ENCODE measurements around the gene TOR1A. TPM values are rescaled to one million over a fixed set of nuclear protein-coding genes. Genes with fewer than 3 reads are reported as not detected.
"Not testable (repeated sequence)": the region's sequence is repeated elsewhere in the genome, so short reads cannot be mapped to it uniquely, and the experiment has no call there.

Gene TOR1A
- total RNA-seq, 1 donor from 2014 or later: 55.1 TPM

DNA sequence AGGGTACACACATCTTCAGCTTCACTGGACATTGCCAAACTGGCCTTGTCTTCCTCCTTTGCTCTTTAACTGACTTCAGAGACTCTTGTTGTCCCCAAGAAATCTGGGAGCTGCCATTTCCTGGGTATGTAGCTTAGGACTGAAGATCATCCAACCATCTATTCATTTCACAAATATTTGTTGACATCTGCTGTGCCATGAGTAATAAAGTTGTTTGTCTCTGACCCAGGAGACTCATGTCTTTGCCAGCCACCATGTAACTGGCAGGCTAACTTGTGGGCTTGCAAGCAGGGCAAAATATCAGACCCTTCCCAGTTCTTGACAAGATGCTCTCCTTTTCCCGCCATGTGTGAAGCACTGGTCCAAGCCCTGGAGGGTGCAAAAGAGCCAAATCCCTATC is 38.1 kb downstream of the TOR1A start:
- intact Hi-C loops (cut with micrococcal nuclease): loop anchor here (2.0 kb wide), 1 partner anchor 655 kb away; no protein-coding TSS in a partner anchor

DNA sequence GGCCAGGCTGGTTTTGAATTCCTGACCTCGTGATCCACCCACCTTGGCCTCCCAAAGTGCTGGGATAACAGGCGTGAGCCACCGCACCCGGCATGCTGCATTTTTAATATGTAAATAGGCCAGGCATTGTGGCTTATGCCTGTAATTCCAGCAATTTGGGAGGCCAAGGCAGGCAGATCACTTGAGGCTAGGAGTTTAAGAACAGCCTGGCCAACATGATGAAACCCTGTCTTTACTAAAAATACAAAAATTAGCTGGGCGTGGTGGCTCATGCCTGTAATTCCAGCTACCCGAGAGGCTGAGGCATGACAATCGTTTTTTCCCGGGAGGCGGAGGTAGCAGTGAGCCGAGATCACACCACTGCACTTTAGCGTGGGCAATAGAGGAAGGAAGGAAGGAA is 39.0 kb downstream of the TOR1A start:
- intact Hi-C loops (cut with micrococcal nuclease): loop anchor here (2.0 kb wide), 1 partner anchor 654 kb away; no protein-coding TSS in a partner anchor

DNA sequence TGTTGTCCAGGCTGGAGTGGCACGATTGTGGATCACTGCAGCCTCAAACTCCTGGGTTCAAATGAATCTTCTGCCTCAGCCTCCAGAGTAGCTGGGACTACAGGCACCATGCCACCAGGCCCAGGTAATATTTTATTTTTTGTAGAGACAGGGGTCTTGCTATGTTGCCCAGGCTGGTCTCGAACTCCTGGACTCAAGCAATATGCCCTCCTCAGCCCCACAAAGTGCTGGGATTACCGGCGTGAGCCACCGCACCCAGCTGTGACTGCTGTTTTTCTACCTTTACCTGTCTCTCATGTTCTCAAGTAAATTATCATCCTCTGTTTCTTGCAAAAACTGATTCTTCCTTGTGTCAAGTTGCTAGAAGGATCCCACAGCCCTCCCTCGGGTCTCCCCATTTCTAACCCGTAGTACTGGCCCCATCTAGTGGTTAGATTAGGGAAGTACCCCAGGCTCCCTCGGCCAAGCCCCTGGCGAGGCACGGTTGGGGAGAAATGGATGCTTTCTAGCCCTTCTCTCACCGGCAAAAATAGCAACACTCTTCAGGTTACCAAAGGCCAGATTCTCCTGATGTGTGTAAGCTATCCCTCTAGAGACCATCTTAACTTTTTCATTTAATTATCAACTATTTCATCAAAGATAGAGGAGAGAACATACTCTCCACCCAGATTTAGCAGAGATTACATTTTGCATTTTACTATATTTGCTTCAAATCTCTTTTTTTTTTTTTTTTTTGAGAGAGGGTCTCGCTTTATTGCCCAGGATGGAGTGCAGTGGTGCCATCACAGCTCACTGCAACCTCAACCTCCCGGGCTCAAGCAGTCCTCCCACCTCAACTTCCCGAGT is 40.2 kb downstream of the TOR1A start:
- intact Hi-C loops (cut with micrococcal nuclease): loop anchor here (1.0 to 2.0 kb wide), 4 partner anchors 46 to 653 kb away; partner anchors contain the start of gene ASB6

DNA sequence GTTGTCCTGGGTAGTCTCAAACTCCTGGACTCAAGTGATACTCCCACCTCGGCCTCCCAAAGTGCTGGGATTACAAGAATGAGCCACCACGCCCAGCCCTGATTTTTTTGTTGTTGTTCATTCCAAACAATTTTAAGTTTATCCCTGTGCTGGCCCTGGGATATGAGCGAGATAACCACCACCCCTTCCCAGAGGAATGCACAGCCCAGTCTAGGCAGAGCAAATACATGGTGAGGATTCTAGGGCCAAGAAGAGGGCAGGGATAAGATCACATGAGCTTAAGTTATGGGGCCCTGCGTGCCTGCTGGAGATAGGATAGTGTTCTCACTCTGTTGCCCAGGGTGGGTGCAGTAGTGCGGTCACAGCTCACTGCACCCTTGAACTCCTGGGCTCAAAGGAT is 42.0 kb downstream of the TOR1A start:
- intact Hi-C loops (cut with micrococcal nuclease): no loop called here

DNA sequence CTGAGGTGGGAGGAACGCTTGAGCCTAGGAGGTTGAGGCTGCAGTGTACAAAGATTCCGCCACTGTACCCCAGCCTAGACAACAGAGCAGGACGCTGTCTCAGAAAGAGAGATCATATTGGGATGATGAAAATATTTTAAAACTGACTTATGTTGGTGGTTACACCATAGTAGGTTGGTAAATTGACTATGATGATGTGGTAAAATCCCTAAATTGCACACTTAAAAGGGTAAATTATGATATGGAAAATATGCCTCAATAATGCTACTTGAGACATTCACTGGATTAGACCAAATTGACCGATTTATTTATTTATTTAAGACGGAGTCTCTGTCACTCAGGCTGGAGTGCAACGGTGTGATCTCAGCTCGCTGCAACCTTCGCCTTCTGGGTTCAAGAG is 42.8 kb downstream of the TOR1A start:
- intact Hi-C loops (cut with micrococcal nuclease): no loop called here

DNA sequence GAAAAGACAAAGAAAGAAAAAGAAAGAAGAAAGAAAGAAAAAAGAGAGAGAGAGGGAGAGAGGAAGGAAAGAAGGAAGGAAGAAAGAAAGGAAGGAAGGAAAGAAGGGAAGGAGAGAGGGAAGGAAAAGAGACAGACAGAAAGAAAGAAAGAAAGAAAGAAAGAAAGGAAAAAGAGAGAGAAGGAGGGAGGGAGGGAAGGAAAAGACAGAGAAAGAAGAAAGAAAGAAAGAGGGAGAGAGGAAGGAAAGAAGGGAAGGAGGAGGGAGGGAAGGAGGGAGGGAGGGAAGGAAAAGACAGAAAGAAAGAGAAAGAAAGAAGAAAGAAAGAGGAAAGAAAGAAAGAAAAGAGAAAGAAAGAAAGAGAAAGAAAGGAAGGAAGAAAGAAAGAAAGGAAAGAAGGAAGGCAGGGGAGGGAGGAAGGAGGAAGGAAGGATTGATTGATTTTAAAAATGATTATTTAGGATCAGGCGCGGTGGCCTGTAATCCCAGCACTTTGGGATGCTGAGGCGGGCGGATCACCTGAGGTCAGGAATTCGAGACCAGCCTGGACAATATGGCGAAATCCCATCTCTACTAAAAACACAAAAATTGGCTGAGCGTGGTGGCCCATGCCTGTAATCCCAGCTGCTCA is 44.3 kb downstream of the TOR1A start:
- intact Hi-C loops (cut with micrococcal nuclease): no loop called here

DNA sequence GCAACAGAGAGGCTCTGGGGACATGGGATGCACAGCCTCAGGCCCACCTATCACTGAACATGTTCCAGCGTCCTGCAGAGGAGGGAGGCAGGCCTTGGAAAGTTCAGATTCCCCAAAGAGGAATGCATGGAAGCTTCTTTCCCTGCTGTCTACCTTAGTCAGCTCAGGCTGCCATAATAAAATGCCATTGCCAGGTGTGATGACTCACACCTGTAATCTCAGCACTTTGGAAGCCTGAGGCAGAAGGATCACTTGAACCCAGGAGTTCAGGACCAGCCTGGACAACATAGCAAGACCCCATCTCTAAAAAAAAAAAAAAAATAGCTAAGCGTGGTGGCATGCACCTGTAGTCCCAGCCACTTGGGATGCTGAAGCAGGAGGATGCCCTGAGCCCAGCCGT is 45.5 kb downstream of the TOR1A start:
- intact Hi-C loops (cut with micrococcal nuclease): no loop called here

DNA sequence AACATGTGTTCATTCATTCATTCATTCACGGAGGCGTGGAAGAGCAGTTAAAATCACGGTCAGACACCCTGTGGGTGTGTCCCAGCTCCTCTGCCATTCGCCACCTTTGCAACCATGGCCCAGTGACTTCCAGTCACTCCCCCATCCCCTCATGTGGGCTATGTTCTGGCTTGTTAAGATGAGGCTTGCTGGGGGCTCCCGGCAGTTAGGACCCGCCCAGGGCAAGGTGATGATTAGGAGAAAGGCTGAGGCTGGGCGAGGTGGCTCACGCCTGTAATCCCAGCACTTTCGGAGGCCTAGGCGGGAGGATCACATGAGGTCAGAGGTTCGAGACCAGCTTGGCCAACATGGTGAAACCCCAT is 46.2 kb downstream of the TOR1A start:
- intact Hi-C loops (cut with micrococcal nuclease): no loop called here

DNA sequence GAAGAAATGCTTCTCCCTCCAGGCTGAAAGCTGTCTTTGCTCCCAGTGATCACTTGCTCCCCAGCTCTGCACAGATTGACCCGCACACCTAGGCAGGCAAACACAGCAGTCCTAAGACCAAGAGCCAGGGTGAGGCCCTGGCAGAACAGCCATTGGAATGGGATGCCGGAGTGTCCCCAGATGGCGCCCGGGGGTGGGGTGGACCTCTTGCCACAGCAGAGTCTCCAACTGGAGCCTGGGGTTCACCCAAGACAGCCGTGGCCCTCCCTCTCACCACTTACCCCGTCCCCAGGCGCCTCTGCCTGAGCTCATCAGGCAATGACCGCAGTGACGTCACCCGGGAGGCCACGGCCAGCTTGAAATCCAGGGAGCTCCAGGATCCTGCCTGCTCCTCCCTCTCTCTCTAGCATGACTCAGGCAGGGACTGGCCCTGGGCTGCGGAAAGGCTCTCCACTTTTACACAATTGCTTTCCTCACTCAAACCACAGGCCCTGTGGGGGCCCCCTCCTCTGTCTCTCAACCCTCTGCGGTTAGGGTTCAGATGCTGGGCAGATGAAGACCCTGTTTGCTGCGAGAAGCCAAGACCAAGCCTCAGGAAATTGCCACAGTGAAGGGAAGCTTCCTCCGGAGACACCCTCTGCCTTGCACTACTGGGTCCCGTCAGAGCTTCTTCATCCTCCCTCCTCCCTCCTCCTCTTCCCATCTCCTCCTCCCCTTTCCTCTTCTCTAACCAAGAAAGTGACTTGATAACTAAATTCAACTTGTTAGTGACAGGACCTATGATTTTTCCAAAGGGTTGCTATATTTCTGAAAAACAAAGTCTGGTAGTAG is 46.8 kb downstream of the TOR1A start:
- intact Hi-C loops (cut with micrococcal nuclease): no loop called here

DNA sequence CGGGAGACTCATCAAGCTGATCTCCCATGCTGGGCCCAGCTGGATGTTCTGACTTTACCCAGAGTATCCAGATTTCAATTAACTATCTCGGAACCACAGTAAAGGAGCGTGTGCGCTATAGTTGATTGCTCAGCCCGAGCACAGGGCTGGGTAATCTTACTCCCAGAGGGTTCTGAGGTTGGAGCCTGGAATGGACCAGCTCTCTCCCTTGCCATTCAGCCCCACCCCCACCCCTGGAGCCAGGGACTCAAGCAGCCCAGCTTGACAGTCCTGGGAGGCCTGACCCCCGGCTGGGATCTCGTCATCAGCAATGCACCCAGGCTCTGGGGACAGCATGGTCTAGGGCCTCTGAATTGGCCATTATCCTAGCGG is 47.4 kb downstream of the TOR1A start:
- intact Hi-C loops (cut with micrococcal nuclease): no loop called here

DNA sequence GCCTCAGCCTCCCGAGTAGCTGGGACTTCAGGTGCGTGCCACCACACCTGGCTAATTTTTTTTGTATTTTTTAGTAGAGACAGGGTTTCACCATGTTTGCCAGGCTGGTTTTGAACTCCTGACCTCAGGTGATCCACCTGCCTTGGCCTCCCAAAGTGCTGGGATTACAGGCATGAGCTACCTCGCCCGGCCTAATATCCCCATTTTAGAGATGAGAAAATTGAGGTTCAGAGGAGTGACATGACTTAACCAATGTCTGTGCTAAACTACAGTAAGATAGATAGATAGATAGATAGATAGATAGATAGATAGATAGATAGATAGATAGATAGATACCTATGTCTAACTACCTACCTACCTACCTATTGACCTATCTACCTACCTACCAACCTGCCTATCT is 47.8 kb downstream of the TOR1A start:
- intact Hi-C loops (cut with micrococcal nuclease): not testable (repeated sequence)

DNA sequence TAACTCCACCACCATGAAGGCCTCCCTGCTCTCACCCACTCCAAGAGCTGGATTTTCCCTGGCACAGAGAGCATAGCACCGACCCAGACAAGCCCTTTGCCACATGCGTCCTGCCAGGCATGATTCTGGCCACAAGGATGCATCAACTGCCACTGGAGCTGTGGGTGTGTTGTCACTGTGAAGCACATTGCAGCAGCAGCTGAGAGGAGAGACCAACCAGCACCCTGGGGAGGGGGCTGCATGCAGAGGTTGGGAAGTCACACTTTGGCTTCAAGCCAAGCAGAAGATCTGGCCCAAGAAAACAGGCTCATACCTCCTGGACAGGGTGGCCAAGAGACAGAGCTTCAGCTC is 48.5 kb downstream of the TOR1A start:
- intact Hi-C loops (cut with micrococcal nuclease): no loop called here

DNA sequence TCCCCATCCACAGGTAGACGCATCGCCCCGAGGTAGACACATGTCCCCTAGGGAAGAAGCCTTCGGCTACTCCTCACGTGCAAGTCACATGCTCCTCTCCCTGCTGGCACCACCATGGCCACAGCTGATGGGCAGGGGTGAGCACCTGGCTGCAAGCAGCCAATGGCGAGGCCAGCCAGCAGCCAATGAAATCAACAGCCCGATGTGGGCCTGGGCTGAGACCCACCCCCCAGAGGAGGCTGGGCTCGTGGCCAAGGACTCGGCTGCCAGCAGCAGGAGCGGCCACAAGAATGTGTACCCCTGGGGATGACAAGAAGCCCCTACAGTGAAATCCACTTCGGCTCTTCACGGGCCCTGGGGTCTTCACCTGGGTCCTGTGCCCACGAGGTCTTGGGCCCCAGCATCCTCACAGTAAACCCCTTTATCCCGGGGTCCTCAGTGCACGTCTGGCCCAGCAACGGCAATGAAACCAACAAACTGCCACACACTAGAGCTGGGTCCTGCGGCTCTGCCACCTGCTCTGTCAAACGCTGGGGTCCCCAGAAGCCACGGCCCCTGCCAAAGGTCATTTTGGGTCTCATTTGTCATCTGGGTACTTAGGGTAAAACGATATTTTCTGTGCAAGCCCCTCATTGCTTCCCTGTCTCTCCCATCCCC is 49.0 kb downstream of the TOR1A start:
- intact Hi-C loops (cut with micrococcal nuclease): no loop called here

DNA sequence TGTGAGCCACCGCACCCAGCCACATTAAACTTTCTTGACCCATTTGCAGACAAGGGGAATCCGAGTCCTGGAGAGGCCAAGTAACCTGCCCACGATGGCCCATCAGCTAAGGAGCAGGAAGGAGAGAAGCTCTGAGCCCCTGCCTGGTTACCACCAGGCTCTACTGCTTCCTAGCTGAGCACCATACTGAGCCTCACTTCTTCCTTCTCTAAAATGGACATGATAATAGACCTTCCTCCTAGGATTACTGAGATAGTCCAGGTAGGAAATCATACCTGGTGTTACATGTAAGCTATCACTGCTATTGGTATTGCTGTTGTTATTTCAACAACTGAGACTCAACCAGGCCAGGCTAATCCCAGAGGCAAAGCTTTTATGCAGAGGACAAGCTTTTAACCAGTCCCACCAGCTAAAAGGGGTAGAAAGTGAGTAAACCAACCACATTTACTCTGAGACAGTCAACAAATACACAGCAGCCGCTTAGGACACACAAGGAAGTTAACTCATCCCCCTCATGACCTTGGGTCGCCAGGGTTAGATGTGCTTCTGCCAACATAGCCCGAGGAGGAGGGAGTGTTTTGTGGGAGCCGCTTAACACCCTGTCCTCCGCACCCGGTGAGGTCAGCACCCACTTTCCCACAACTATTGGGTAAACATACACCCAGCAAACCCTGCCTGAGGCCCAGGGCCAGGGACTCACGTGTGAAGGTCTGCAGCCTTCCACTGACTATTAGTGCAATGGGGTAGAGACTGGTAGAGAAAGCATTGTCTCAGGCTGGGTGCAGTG is 50.5 kb downstream of the TOR1A start:
- intact Hi-C loops (cut with micrococcal nuclease): no loop called here

DNA sequence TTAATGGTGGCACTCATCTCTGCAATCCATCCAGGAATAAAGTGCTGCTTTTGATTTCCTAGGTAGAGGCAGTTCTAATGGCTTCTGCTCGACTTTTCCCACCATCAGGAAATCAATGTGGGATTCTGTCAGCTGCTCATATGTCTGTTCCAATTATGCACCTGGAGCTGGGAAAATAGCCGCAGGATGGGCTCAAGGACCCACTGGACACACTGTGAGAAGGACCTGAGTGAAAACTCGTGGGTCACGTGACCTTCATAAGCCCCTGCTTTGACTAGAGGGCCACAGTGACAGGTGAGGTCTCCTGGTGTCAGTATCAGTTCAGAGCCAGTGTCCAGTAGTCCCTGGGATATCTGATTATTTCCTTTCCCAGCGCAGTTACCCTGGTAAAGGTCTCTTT is 53.2 kb downstream of the TOR1A start:
- intact Hi-C loops (cut with micrococcal nuclease): no loop called here

DNA sequence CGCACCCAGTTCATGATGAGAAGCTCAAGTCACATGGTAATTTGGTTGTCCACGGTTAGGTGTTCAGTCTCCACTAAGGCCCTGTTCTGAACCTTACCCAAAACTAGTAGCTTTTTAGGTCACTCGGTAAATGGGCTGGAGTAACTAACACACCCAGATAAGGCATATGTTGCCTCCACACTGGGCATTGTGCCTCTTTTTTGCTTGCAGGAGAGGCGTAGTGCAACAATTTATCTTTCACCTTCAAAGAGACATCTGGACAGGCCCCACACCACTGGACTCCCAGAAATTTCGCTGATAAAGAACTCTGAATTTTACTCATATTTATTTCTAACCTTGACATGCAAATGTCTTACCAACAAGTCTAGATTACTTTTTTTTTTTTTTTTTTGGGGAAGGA is 54.3 kb downstream of the TOR1A start:
- intact Hi-C loops (cut with micrococcal nuclease): no loop called here

DNA sequence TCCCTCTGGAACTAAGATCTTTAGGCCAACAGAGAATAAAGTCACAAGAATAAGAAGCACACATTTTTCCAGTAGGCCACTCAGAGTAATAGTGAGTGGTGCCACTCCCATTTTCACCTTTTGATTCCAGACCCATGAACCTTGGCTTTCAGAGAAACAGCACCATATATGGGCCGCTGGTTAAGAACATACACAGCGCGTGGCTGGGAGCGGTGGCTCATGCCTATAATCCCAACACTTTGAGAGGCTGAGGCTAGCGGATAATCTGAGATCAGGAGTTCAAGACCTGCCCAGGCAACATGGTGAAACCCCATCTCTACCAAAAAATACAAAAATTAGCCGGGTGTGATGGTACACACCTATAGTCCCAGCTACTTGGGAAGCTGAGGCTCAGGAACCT is 55.5 kb downstream of the TOR1A start:
- intact Hi-C loops (cut with micrococcal nuclease): no loop called here

DNA sequence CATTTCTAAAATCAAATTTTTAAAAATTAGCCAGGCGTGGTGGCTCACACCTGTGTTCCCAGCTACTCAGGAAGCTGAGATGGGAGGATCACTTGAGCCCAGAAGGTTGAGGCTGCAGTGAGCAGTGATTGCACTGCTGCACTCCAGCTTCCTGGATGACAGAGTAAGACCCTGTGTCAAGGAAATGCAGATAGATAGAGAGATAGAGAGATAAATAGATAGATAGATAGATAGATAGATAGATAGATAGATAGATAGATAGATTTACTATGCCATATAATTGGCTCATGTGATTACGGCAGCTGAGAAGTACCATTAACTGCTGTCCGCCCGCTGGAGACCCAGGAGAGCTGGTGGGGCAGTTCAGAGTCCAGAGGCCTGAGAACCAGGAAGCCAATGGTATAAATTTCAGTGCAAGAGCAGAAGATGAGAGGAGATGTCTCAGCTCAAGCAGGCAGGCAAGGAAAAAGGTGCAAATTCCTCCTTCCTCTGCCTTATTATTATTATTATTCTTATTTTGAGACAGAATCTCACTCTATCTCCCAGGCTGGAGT is 58.1 kb downstream of the TOR1A start:
- intact Hi-C loops (cut with micrococcal nuclease): no loop called here

DNA sequence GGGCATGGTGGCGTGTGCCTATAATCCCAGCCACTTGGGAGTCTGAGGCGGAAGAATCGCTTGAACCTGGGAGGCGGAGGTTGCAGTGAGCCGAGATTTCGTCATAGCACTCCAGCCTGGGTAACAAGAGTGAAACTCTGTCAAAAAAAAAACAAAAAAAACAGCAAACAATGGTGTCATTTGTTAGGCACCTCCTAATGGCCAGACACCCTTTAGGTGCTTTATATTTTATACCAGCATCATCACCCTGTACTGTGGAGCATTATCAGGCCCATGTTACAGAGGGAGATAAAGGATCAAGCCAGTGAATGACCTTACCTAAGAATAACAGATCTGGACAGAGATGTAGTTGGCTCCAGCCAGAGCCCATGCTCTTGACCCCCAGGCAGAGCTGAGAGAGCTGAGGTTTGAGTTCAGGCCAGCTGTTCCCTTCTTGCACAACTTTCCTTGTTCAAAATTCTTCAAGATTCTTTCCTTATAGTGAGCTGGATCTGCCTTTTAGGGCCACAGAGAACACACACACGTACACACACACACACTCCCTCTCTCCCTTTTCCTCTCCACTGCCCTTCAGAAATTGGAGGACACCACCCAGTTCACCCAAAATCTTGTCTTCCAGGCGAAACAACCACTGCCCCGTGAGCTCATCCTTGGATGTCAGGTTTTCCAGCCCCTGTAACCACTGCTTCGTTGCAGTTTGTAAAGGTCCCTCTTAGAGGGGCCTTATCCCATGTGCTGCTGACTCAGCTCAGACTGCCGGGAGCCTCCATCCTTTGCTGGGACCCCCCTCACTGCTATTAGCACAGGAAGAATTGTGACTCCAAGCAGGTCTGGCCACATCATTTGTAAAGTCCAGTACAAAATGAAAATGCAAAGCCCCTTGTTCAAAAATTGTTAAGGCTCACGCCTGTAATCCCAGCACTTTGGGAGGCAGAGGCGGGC is 60.7 kb downstream of the TOR1A start:
- intact Hi-C loops (cut with micrococcal nuclease): no loop called here
